Neutrophil (primary cell): ENCODE measurements around the gene FNIP1.

Experiments
- H3K27ac ChIP-seq: fragments of 200-600 bp; sonication (generic); 2 replicates; pipeline ENCODE4 v1.5.1; 2016; ENCODE audit warnings: mild to moderate bottlenecking, moderate library complexity
- H3K27me3 ChIP-seq: fragments of 200-600 bp; sonication (generic); 2 replicates; pipeline ENCODE4 v1.6.0; 2016; ENCODE audit warnings: mild to moderate bottlenecking
- H3K36me3 ChIP-seq: fragments of 200-600 bp; sonication (generic); 2 replicates; pipeline ENCODE4 v1.5.1; 2017
- H3K4me1 ChIP-seq, 2 experiments: fragments of 200-600 bp in 1 of 2; sonication (generic) in 1 of 2; 1 replicate in 1 of 2; 2 replicates in 1 of 2; pipeline versions ENCODE4 v1.5.1 to v1.6.1; 2013 to 2016; ENCODE audit warnings: low read depth in 1 of 2, low read length in 1 of 2, mild to moderate bottlenecking in 1 of 2, moderate library complexity in 1 of 2; ENCODE audit not compliant: control insufficient read depth in 1 of 2, insufficient read depth in 1 of 2
- H3K4me3 ChIP-seq, 2 experiments: fragments of 200-600 bp in 1 of 2; sonication (generic) in 1 of 2; 1 replicate in 1 of 2; 2 replicates in 1 of 2; pipeline ENCODE4 v1.5.1; 2013 to 2016; ENCODE audit warnings: low read depth in 1 of 2, low read length in 1 of 2, mild to moderate bottlenecking in 1 of 2, moderate library complexity in 1 of 2
- H3K9me3 ChIP-seq: fragments of 200-600 bp; sonication (generic); 2 replicates; pipeline ENCODE4 v1.5.1; 2016
- CTCF ChIP-seq: fragments of 200-600 bp; sonication (generic); IDR thresholded peaks from 2 replicates; pipeline ENCODE4 v1.5.1; 2016; ENCODE audit warnings: antibody characterized with exemption

The FNIP1 gene

GRCh38 chr5:131767891-131768290 lies 28.9 kb downstream of the FNIP1 start:
- Histone ChIP-seq H3K27ac (no peak overlapping the region), H3K4me3 (no peak overlapping the region), H3K4me1 (peaks cover 7 to 32% of the 10 kb centered on the region in 2 experiments), H3K27me3 (no peaks in the 10 kb centered on the region), H3K36me3 (no peaks in the 10 kb centered on the region), H3K9me3 (no peaks in the 10 kb centered on the region)
- TF ChIP-seq CTCF: no peak

- TF ChIP-seq CTCF: no peak
- peaks cover 7 to 32% of the 10 kb centered on the region in 2 experiments for H3K4me1 ChIP-seq
Measured at GRCh38 chr5:131766689-131767088, 30.1 kb downstream of the FNIP1 start.

GRCh38 chr5:131765261-131765660 lies 31.6 kb downstream of the FNIP1 start:
- Histone ChIP-seq H3K4me1 (peaks cover 7 to 19% of the 10 kb centered on the region in 2 experiments), H3K36me3 (no peaks in the 10 kb centered on the region), H3K27ac (no peak overlapping the region), H3K27me3 (no peaks in the 10 kb centered on the region), H3K4me3 (no peak overlapping the region), H3K9me3 (no peaks in the 10 kb centered on the region)
- TF ChIP-seq CTCF: no peak

More at GRCh38 chr5:131766689-131767088, 30.1 kb downstream of the FNIP1 start:
- H3K27me3 ChIP-seq: no peaks in the 10 kb centered on the region
- H3K9me3 ChIP-seq: no peaks in the 10 kb centered on the region
- H3K4me3 ChIP-seq: no peak overlapping the region
- no peak overlapping the region for H3K27ac ChIP-seq
- H3K36me3 ChIP-seq: no peaks in the 10 kb centered on the region

- Histone ChIP-seq H3K27ac (no peak overlapping the region), H3K4me1 (peaks cover 0 to 6% of the 10 kb centered on the region in 2 experiments), H3K9me3 (no peaks in the 10 kb centered on the region), H3K4me3 (no peak overlapping the region), H3K27me3 (no peaks in the 10 kb centered on the region), H3K36me3 (no peaks in the 10 kb centered on the region)
- no peak for TF ChIP-seq CTCF
Measured at GRCh38 chr5:131763968-131764367, 32.8 kb downstream of the FNIP1 start.

GRCh38 chr5:131760793-131761192 lies 36.0 kb downstream of the FNIP1 start:
- Histone ChIP-seq H3K4me1 (no peaks in the 10 kb centered on the region), H3K36me3 (no peaks in the 10 kb centered on the region), H3K4me3 (no peak overlapping the region), H3K27ac (no peak overlapping the region), H3K9me3 (no peaks in the 10 kb centered on the region), H3K27me3 (no peaks in the 10 kb centered on the region)
- no peak for TF ChIP-seq CTCF

- Histone ChIP-seq H3K9me3 (no peaks in the 10 kb centered on the region), H3K27ac (no peak overlapping the region), H3K27me3 (no peaks in the 10 kb centered on the region), H3K4me1 (no peaks in the 10 kb centered on the region), H3K4me3 (no peak overlapping the region), H3K36me3 (no peaks in the 10 kb centered on the region)
- no peak for TF ChIP-seq CTCF
Measured at GRCh38 chr5:131759704-131760103, 37.1 kb downstream of the FNIP1 start.
